Body of pancreas (tissue), 4 donors: ENCODE data around the gene TRIB2.

Experiments
- CTCF ChIP-seq, 7 experiments: fragments of 450-650 bp in 4 of 7; fragments of 200-600 bp in 3 of 7; sonication (generic) in 3 of 7; IDR thresholded peaks; one replicate each; pipeline ENCODE4 v1.5.1; 2016 to 2019; ENCODE audit warnings: antibody characterized with exemption in 7 of 7
- POLR2A ChIP-seq, 3 donors: fragments of 450-650 bp; IDR thresholded peaks; one replicate each; pipeline ENCODE4 v1.6.1; 2016; ENCODE audit warnings: antibody characterized with exemption in 3 of 3, mild to moderate bottlenecking in 2 of 3

GRCh38 chr2:12679550-12680072 is 37.1 kb upstream of the TRIB2 start:
- no peak for TF ChIP-seq POLR2A (IDR thresholded peaks at IDR 0.05)
- TF ChIP-seq CTCF (IDR thresholded peaks at IDR 0.05), result no peak
